GM12878 (cell line): ENCODE results near the gene KHDRBS1. TPM values are rescaled to one million over a fixed set of nuclear protein-coding genes. Genes with fewer than 3 reads are reported as not detected.
A peak's percentile ranks its signal among the peaks of the same experiment; 100 is the strongest.

Source experiments
- CREB1 ChIP-seq: IDR thresholded peaks from 2 replicates; pipeline ENCODE4 v1.6.1; 2012; ENCODE audit warnings: low read depth, mild to moderate bottlenecking, inconsistent platforms
- HDAC2 ChIP-seq: fragments of 200-600 bp; sonication (generic); IDR thresholded peaks from 2 replicates; pipeline ENCODE4 v1.6.1; 2017
- IKZF1 ChIP-seq: fragments of 450-650 bp; conservative IDR thresholded peaks from 2 replicates; pipeline ENCODE4 v1.6.1; 2017; ENCODE audit warnings: antibody characterized with exemption, mild to moderate bottlenecking
- IRF4 ChIP-seq: IDR thresholded peaks from 2 replicates; pipeline ENCODE4 v1.6.1; 2011; ENCODE audit warnings: low read depth, low read length
- JUNB ChIP-seq: IDR thresholded peaks from 2 replicates; pipeline ENCODE4 v1.6.1; 2016; ENCODE audit warnings: antibody characterized with exemption, mild to moderate bottlenecking
- KLF5 ChIP-seq: fragments of 450-650 bp; IDR thresholded peaks from 2 replicates; pipeline ENCODE4 v1.6.1; 2014; ENCODE audit warnings: mild to moderate bottlenecking; ENCODE audit not compliant: partially characterized antibody
- NBN ChIP-seq: fragments of 450-650 bp; IDR thresholded peaks from 2 replicates; pipeline ENCODE4 v1.6.1; 2016
- PAX5 ChIP-seq: IDR thresholded peaks from 2 replicates; pipeline ENCODE4 v1.6.1; 2011; ENCODE audit warnings: low read depth, low read length, borderline replicate concordance
- PML ChIP-seq: IDR thresholded peaks from 2 replicates; pipeline ENCODE4 v1.6.1; 2012; ENCODE audit warnings: low read length, inconsistent platforms
- RBBP5 ChIP-seq: fragments of 200-600 bp; sonication (generic); conservative IDR thresholded peaks from 2 replicates; pipeline ENCODE4 v1.6.1; 2016
- SMAD1 ChIP-seq: fragments of 450-650 bp; IDR thresholded peaks from 2 replicates; pipeline ENCODE4 v1.6.1; 2018; ENCODE audit warnings: mild to moderate bottlenecking, low read depth; ENCODE audit not compliant: partially characterized antibody
- TAF1 ChIP-seq: IDR thresholded peaks from 2 replicates; pipeline ENCODE4 v1.6.1; 2011; ENCODE audit warnings: mild to moderate bottlenecking, low read depth, low read length, borderline replicate concordance
- TCF12 ChIP-seq: IDR thresholded peaks from 2 replicates; pipeline ENCODE4 v1.6.1; 2011; ENCODE audit warnings: low read depth, mild to moderate bottlenecking, low read length
- polyA plus RNA-seq, 11 experiments: library from polyadenylated mRNA; depleted of rRNA in 4 of 11; unstranded in 6 of 11; stranded (reverse) in 5 of 11; fragments of >200 nt; fragmentation: Nextera tagmentation in 4 of 11; fragmentation: Illumina TruSeq in 1 of 11; extraction: Ambion mirVana in 4 of 11; extraction: Trizol in 1 of 11; gene quantifications; 1 replicate in 1 of 11; 2 replicates in 10 of 11; pipeline versions ENCODE4 v1.2.1 to v1.2.3, GENCODE V29; 2011 to 2016; ENCODE audit warnings: inconsistent platforms in 2 of 11, missing spikeins in 2 of 11, low read depth in 1 of 11
- total RNA-seq, 4 experiments: library from RNA; depleted of rRNA in 3 of 4; stranded (reverse); fragments of >200 nt in 3 of 4; fragmentation: Illumina TruSeq in 1 of 4; extraction: Trizol in 1 of 4; gene quantifications; 2 replicates each; pipeline versions ENCODE4 v1.2.1 to v1.2.3, GENCODE V29; 2013 to 2021
- TF ChIP-seq, protein P1 (sequence below): fragments of 450-650 bp; IDR thresholded peaks from 2 replicates; pipeline ENCODE4 v1.6.1; 2016; ENCODE audit warnings: mild to moderate bottlenecking, moderate library complexity, borderline replicate concordance
- TF ChIP-seq, protein P2 (sequence below): fragments of 450-650 bp; IDR thresholded peaks from 2 replicates; pipeline ENCODE4 v1.6.1; 2017; ENCODE audit warnings: mild to moderate bottlenecking, moderate library complexity
- TF ChIP-seq, protein P3 (sequence below): fragments of 450-650 bp; IDR thresholded peaks from 2 replicates; pipeline ENCODE4 v1.6.1; 2014; ENCODE audit warnings: mild to moderate bottlenecking
- TF ChIP-seq, protein P4 (sequence below): IDR thresholded peaks from 2 replicates; pipeline ENCODE4 v1.6.1; 2012; ENCODE audit warnings: low read length, inconsistent platforms
- TF ChIP-seq, protein P5 (sequence below): fragments of 450-650 bp; formaldehyde crosslinking; IDR thresholded peaks from 2 replicates; pipeline ENCODE4 v1.4.0; 2020; ENCODE audit warnings: mild to moderate bottlenecking, moderate library complexity

KHDRBS1 gene
- total and polyA plus RNA-seq, 10 of the 15 experiments (the other 5 are each of a cell fraction or from before 2014, with no cell fraction given) = 42.5 to 204 (median 96.0) TPM

DNA sequence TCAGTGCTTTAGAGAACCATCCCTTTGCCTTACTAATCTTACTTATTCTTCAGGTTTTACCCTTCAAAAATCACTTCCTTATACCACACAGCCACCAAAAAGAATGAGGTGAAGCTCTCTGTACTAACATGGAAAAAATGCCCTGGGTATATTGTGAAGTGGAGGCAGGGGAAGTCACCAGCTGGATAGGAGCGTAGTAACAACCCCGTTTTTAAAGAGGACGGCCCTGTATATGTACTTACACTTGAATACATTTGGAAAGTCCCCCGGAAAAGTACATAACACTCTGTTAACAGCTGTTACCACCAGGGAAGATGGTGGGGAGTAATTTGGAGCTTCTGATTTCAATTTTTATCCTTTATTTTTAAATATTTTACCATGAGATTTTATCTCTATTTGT is 28.2 kb upstream of the KHDRBS1 start (continued):
- TF ChIP-seq IKZF1 (peak; percentile 53), NBN (no peak), RBBP5 (no peak), IRF4 (no peak), PML (0 out of 2 replicates have a peak, but pooled peaks have one; percentile 58), HDAC2 (no peak), TAF1 (no peak; the same call in 1 of the 2 replicates), KLF5 (no peak), SMAD1 (peak; percentile 63), JUNB (no peak), TCF12 (peak; percentile 60; the same call in 1 of the 2 replicates), CREB1 (no peak), PAX5 (0 out of 2 replicates have a peak, but pooled peaks have one; percentile 10)
- TF ChIP-seq, protein P1, sequence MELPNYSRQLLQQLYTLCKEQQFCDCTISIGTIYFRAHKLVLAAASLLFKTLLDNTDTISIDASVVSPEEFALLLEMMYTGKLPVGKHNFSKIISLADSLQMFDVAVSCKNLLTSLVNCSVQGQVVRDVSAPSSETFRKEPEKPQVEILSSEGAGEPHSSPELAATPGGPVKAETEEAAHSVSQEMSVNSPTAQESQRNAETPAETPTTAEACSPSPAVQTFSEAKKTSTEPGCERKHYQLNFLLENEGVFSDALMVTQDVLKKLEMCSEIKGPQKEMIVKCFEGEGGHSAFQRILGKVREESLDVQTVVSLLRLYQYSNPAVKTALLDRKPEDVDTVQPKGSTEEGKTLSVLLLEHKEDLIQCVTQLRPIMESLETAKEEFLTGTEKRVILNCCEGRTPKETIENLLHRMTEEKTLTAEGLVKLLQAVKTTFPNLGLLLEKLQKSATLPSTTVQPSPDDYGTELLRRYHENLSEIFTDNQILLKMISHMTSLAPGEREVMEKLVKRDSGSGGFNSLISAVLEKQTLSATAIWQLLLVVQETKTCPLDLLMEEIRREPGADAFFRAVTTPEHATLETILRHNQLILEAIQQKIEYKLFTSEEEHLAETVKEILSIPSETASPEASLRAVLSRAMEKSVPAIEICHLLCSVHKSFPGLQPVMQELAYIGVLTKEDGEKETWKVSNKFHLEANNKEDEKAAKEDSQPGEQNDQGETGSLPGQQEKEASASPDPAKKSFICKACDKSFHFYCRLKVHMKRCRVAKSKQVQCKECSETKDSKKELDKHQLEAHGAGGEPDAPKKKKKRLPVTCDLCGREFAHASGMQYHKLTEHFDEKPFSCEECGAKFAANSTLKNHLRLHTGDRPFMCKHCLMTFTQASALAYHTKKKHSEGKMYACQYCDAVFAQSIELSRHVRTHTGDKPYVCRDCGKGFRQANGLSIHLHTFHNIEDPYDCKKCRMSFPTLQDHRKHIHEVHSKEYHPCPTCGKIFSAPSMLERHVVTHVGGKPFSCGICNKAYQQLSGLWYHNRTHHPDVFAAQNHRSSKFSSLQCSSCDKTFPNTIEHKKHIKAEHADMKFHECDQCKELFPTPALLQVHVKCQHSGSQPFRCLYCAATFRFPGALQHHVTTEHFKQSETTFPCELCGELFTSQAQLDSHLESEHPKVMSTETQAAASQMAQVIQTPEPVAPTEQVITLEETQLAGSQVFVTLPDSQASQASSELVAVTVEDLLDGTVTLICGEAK = no peak
- TF ChIP-seq, protein P2, sequence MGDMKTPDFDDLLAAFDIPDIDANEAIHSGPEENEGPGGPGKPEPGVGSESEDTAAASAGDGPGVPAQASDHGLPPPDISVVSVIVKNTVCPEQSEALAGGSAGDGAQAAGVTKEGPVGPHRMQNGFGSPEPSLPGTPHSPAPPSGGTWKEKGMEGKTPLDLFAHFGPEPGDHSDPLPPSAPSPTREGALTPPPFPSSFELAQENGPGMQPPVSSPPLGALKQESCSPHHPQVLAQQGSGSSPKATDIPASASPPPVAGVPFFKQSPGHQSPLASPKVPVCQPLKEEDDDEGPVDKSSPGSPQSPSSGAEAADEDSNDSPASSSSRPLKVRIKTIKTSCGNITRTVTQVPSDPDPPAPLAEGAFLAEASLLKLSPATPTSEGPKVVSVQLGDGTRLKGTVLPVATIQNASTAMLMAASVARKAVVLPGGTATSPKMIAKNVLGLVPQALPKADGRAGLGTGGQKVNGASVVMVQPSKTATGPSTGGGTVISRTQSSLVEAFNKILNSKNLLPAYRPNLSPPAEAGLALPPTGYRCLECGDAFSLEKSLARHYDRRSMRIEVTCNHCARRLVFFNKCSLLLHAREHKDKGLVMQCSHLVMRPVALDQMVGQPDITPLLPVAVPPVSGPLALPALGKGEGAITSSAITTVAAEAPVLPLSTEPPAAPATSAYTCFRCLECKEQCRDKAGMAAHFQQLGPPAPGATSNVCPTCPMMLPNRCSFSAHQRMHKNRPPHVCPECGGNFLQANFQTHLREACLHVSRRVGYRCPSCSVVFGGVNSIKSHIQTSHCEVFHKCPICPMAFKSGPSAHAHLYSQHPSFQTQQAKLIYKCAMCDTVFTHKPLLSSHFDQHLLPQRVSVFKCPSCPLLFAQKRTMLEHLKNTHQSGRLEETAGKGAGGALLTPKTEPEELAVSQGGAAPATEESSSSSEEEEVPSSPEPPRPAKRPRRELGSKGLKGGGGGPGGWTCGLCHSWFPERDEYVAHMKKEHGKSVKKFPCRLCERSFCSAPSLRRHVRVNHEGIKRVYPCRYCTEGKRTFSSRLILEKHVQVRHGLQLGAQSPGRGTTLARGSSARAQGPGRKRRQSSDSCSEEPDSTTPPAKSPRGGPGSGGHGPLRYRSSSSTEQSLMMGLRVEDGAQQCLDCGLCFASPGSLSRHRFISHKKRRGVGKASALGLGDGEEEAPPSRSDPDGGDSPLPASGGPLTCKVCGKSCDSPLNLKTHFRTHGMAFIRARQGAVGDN = 0 out of 2 replicates have a peak, but pooled peaks have one; percentile 22
- TF ChIP-seq, protein P3, sequence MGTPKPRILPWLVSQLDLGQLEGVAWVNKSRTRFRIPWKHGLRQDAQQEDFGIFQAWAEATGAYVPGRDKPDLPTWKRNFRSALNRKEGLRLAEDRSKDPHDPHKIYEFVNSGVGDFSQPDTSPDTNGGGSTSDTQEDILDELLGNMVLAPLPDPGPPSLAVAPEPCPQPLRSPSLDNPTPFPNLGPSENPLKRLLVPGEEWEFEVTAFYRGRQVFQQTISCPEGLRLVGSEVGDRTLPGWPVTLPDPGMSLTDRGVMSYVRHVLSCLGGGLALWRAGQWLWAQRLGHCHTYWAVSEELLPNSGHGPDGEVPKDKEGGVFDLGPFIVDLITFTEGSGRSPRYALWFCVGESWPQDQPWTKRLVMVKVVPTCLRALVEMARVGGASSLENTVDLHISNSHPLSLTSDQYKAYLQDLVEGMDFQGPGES = no peak
- TF ChIP-seq, protein P4, sequence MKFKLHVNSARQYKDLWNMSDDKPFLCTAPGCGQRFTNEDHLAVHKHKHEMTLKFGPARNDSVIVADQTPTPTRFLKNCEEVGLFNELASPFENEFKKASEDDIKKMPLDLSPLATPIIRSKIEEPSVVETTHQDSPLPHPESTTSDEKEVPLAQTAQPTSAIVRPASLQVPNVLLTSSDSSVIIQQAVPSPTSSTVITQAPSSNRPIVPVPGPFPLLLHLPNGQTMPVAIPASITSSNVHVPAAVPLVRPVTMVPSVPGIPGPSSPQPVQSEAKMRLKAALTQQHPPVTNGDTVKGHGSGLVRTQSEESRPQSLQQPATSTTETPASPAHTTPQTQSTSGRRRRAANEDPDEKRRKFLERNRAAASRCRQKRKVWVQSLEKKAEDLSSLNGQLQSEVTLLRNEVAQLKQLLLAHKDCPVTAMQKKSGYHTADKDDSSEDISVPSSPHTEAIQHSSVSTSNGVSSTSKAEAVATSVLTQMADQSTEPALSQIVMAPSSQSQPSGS = no peak
- TF ChIP-seq, protein P5, sequence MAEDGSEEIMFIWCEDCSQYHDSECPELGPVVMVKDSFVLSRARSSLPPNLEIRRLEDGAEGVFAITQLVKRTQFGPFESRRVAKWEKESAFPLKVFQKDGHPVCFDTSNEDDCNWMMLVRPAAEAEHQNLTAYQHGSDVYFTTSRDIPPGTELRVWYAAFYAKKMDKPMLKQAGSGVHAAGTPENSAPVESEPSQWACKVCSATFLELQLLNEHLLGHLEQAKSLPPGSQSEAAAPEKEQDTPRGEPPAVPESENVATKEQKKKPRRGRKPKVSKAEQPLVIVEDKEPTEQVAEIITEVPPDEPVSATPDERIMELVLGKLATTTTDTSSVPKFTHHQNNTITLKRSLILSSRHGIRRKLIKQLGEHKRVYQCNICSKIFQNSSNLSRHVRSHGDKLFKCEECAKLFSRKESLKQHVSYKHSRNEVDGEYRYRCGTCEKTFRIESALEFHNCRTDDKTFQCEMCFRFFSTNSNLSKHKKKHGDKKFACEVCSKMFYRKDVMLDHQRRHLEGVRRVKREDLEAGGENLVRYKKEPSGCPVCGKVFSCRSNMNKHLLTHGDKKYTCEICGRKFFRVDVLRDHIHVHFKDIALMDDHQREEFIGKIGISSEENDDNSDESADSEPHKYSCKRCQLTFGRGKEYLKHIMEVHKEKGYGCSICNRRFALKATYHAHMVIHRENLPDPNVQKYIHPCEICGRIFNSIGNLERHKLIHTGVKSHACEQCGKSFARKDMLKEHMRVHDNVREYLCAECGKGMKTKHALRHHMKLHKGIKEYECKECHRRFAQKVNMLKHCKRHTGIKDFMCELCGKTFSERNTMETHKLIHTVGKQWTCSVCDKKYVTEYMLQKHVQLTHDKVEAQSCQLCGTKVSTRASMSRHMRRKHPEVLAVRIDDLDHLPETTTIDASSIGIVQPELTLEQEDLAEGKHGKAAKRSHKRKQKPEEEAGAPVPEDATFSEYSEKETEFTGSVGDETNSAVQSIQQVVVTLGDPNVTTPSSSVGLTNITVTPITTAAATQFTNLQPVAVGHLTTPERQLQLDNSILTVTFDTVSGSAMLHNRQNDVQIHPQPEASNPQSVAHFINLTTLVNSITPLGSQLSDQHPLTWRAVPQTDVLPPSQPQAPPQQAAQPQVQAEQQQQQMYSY = no peak
